ENCODE results near the gene OR52I2.

- TF ChIP-seq EZH2 (IDR thresholded peaks at IDR 0.05; ENCODE audit: borderline replicate concordance, insufficient read depth, low read depth, low read length, poor library complexity, severe bottlenecking) (no peak), CTCF (IDR thresholded peaks at IDR 0.05) (no peak)
These were observed 34.7 kb upstream of the OR52I2 start for GRCh38 chr11:4546878-4547277.
